CD4-positive, alpha-beta T cell treated with Interleukin-2 at 100 ng/mL for 4 hours (primary cell): ENCODE data around the gene SPINK4.

ENCODE experiments used
- DNase-seq: peaks from one replicate; pipeline ENCODE4 v3.0.0-alpha.2; 2020; ENCODE audit warnings: low spot score

Gene SPINK4

GRCh38 chr9:33239921-33240320 lies at the start of gene SPINK4:
Gene SPINK4 (plus strand): TSS chr9:33240167. CDS start chr9:33240209, 42 bp downstream.
- DNase-seq, result no peak

- DNase-seq, result no peak
Measured at GRCh38 chr9:33192493-33193255, 47.3 kb upstream of the SPINK4 start.

GRCh38 chr9:33193818-33194217 lies 46.1 kb upstream of the SPINK4 start:
- no peak for DNase-seq

GRCh38 chr9:33196736-33197135 lies 43.2 kb upstream of the SPINK4 start:
- DNase-seq, result no peak

GRCh38 chr9:33197279-33198152 lies 42.5 kb upstream of the SPINK4 start:
- no peak for DNase-seq

GRCh38 chr9:33198165-33198564 lies 41.8 kb upstream of the SPINK4 start:
- no peak for DNase-seq

- no peak for DNase-seq
Measured at GRCh38 chr9:33202018-33202417, 37.9 kb upstream of the SPINK4 start.

GRCh38 chr9:33202552-33203201 lies 37.3 kb upstream of the SPINK4 start:
- no peak for DNase-seq

- no peak for DNase-seq
Measured at GRCh38 chr9:33209394-33209793, 30.6 kb upstream of the SPINK4 start.

GRCh38 chr9:33210006-33210715 lies 29.8 kb upstream of the SPINK4 start:
- no peak for DNase-seq

- DNase-seq, result no peak
Measured at GRCh38 chr9:33211695-33212393, 28.1 kb upstream of the SPINK4 start.

- DNase-seq, result no peak
Measured at GRCh38 chr9:33220681-33221567, 19.0 kb upstream of the SPINK4 start.

GRCh38 chr9:33221568-33221884 lies 18.4 kb upstream of the SPINK4 start:
- no peak for DNase-seq

- no peak for DNase-seq
Measured at GRCh38 chr9:33222031-33222430, 17.9 kb upstream of the SPINK4 start.

- DNase-seq, result no peak
Measured at GRCh38 chr9:33223696-33224095, 16.3 kb upstream of the SPINK4 start.

- DNase-seq, result peak; percentile 82
Measured at GRCh38 chr9:33225319-33226147, 14.4 kb upstream of the SPINK4 start.

- DNase-seq, result no peak
Measured at GRCh38 chr9:33227008-33227398, 13.0 kb upstream of the SPINK4 start.

- no peak for DNase-seq
Measured at GRCh38 chr9:33227741-33228140, 12.2 kb upstream of the SPINK4 start.

- DNase-seq, result no peak
Measured at GRCh38 chr9:33228606-33229005, 11.4 kb upstream of the SPINK4 start.
